Activated CD8-positive, alpha-beta T cell treated with anti-CD3 and anti-CD28 coated beads for 36 hours (primary cell): Measurements from ENCODE around the gene PRKCZ. TPM values are rescaled to one million over a fixed set of nuclear protein-coding genes. Genes with fewer than 3 reads are reported as not detected.

ENCODE experiments used
- ATAC-seq: fragments of 200-7000 bp; cut with Tn5 transposase; one replicate; pipeline ENCODE4 v1.10.0; 2021; ENCODE audit warnings: mild to moderate bottlenecking, moderate library complexity
- CTCF ChIA-PET: fragments of 350-600 bp; sonication (Branson Sonifier 250); formaldehyde crosslinking; loops from one replicate; lab custom pipeline; 2021; ENCODE audit warnings: antibody characterized with exemption; lab: Charles Lee
- POLR2A ChIA-PET: fragments of 350-600 bp; sonication (Branson Sonifier 250); formaldehyde crosslinking; loops from one replicate; lab custom pipeline; 2021; ENCODE audit warnings: antibody characterized with exemption; lab: Charles Lee
- DNase-seq: peaks from one replicate; pipeline ENCODE4 v3.0.0-alpha.2; 2020
- H3K27ac Mint-ChIP-seq: one replicate; pipeline ENCODE4 v1.8.0; 2021; ENCODE audit warnings: mild to moderate bottlenecking, mixed read lengths
- H3K27me3 Mint-ChIP-seq: one replicate; pipeline ENCODE4 v1.8.0; 2021; ENCODE audit warnings: mixed read lengths
- H3K36me3 Mint-ChIP-seq: one replicate; pipeline ENCODE4 v1.8.0; 2021; ENCODE audit warnings: low read depth, mixed read lengths
- H3K4me1 Mint-ChIP-seq: one replicate; pipeline ENCODE4 v1.8.0; 2021; ENCODE audit warnings: low read depth, mixed read lengths
- H3K4me3 Mint-ChIP-seq: one replicate; pipeline ENCODE4 v1.8.0; 2021; ENCODE audit warnings: mild to moderate bottlenecking, moderate library complexity, mixed read lengths
- H3K9me3 Mint-ChIP-seq: one replicate; pipeline ENCODE4 v1.8.0; 2021; ENCODE audit warnings: mixed read lengths
- intact Hi-C: fragments of 100-400 bp; cut with micrococcal nuclease; formaldehyde crosslinking; loops from one replicate; pipeline ENCODE4 v1.10.0; 2022
- total RNA-seq, 2 experiments: library from RNA; stranded (reverse); gene quantifications; one replicate each; pipeline ENCODE4 v1.2.3, GENCODE V29; 2021
- TF ChIP-seq, protein P1 (sequence below): fragments of 200-600 bp; IDR thresholded peaks from one replicate; pipeline ENCODE4 v1.8.0; 2022; ENCODE audit warnings: antibody characterized with exemption, mild to moderate bottlenecking

The PRKCZ gene
- total RNA-seq, 2 experiments from 2014 or later: 15.4 to 15.7 TPM

DNA sequence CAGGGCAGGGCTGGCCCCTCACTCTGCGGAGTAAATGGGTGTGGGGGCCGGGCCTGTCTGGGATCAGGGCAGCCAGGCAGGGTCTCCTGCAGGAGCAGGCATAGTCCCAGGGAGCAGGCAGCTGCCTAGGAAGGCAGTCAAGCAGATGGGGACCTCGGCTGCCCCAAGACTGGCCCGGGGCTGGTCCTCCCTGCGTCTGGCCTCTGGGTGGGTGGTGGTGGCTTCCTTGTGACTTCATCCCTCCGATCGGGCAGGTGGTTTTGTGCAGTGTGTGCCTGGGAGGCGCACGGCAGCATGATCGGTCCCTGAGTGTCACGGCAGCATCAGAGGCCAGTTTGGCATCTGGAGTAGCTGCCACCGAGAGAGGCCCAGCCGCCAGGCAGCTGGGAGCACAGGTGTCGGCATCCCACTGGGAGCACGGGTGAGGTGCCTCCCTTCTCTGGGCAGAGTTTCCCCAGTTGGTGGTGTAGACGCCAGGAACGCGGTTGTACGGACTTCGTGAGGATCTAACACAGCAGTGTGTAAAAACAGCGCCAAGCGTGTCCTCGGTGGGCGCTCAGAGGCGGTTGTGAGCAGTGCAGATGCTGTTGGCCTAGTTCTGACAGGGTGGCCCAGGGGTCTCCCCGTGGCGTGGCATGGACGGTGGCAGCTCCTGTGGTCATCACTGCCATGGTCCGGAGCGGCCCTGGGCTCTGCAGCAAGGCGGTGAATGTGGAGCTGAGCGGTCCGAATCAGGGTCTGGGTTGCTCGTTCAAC lies 45.9 kb downstream of the PRKCZ start:
- Mint-ChIP-seq H3K9me3 (peaks cover 5% of the 10 kb centered on the region), H3K27me3 (no peaks in the 10 kb centered on the region), H3K27ac (no peak overlapping the region), H3K4me3 (no peak overlapping the region), H3K36me3 (peaks cover 8% of the 10 kb centered on the region), H3K4me1 (peaks cover 2% of the 10 kb centered on the region)
- ChIA-PET CTCF (no interaction called here), POLR2A (interaction anchor here (0.6 kb wide), 1 partner anchor 107 kb away, joined by 3 read pairs; no protein-coding TSS in a partner anchor)
- ATAC-seq: no peak
- intact Hi-C loops: no loop called here
- no peak for DNase-seq
- TF ChIP-seq, protein P1, sequence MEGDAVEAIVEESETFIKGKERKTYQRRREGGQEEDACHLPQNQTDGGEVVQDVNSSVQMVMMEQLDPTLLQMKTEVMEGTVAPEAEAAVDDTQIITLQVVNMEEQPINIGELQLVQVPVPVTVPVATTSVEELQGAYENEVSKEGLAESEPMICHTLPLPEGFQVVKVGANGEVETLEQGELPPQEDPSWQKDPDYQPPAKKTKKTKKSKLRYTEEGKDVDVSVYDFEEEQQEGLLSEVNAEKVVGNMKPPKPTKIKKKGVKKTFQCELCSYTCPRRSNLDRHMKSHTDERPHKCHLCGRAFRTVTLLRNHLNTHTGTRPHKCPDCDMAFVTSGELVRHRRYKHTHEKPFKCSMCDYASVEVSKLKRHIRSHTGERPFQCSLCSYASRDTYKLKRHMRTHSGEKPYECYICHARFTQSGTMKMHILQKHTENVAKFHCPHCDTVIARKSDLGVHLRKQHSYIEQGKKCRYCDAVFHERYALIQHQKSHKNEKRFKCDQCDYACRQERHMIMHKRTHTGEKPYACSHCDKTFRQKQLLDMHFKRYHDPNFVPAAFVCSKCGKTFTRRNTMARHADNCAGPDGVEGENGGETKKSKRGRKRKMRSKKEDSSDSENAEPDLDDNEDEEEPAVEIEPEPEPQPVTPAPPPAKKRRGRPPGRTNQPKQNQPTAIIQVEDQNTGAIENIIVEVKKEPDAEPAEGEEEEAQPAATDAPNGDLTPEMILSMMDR: no peak

DNA sequence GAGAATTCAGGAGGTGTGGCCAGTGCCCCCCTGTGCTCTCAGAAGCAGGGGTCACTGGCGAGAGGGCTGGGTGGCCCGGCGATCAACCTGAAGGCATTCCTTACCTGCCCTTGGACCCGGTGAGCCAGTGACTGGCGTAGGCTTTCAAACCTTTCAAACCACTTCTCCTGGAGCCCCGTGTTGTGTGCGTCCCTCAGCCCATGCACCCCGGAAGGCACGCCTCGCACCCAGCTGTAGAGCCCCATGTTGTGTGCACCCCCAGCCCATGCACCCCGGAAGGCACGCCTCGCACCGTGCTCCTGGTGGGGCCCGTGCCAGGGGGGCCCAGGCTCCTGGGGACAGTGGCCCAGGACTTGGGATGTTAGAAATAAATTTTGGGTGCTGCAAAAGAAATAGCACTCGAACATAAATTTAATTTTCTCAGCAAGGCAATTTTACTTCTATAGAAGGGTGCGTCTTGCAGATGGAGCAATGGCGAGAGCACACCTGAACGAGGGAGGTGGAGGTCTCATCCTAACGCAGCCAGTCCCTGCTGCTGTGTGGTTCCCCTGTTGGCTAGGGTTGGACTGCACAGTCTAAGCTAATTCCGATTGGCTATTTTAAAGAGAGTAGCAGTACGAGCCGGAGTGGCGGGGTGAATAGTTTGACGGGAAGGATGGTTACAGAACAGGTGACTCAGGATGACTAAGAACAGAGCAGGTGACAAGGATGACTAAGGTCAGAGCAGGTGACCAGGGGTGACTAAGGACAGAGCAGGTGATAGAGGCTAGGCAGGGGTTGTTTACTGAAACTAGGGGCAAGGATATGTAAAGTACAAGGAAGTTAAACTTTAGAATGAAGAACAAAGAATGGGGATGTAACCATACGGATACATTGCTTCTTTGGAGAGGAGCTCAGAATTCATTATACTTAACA lies 47.4 kb downstream of the PRKCZ start:
- Mint-ChIP-seq H3K36me3 (peaks cover 8% of the 10 kb centered on the region), H3K4me3 (no peak overlapping the region), H3K27ac (no peak overlapping the region), H3K9me3 (peaks cover 5% of the 10 kb centered on the region), H3K27me3 (no peaks in the 10 kb centered on the region), H3K4me1 (no peaks in the 10 kb centered on the region)
- intact Hi-C loops: no loop called here
- ATAC-seq (no peak), DNase-seq (no peak)
- POLR2A ChIA-PET: no interaction called here
- TF ChIP-seq, protein P1: no peak
- CTCF ChIA-PET: no interaction called here

DNA sequence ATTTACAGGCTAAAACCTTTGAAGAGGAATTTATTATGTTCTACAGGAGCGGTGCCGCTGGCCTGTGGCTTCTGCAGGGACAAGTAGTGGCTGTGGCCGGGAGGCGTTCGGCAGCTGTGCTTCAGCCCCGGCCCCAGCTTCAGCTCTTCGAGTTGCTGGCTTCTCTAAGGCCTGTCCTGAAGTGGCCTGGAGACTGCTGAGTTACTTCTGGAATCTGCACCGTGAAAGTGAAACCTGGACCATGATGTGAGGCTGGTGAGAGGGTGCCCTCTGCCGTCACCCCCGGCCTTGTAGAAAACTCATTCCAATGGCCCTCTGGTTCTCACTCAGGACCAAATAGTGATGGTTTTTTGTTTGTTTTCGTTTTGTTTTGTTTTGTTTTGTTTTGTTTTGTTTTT lies 48.1 kb downstream of the PRKCZ start:
- intact Hi-C loops: no loop called here
- Mint-ChIP-seq H3K27me3 (no peaks in the 10 kb centered on the region), H3K27ac (no peak overlapping the region), H3K9me3 (peaks cover 5% of the 10 kb centered on the region), H3K4me3 (no peak overlapping the region), H3K36me3 (peaks cover 8% of the 10 kb centered on the region), H3K4me1 (no peaks in the 10 kb centered on the region)
- ChIA-PET CTCF (no interaction called here), POLR2A (no interaction called here)
- TF ChIP-seq, protein P1: no peak
- DNase-seq (no peak), ATAC-seq (no peak)

DNA sequence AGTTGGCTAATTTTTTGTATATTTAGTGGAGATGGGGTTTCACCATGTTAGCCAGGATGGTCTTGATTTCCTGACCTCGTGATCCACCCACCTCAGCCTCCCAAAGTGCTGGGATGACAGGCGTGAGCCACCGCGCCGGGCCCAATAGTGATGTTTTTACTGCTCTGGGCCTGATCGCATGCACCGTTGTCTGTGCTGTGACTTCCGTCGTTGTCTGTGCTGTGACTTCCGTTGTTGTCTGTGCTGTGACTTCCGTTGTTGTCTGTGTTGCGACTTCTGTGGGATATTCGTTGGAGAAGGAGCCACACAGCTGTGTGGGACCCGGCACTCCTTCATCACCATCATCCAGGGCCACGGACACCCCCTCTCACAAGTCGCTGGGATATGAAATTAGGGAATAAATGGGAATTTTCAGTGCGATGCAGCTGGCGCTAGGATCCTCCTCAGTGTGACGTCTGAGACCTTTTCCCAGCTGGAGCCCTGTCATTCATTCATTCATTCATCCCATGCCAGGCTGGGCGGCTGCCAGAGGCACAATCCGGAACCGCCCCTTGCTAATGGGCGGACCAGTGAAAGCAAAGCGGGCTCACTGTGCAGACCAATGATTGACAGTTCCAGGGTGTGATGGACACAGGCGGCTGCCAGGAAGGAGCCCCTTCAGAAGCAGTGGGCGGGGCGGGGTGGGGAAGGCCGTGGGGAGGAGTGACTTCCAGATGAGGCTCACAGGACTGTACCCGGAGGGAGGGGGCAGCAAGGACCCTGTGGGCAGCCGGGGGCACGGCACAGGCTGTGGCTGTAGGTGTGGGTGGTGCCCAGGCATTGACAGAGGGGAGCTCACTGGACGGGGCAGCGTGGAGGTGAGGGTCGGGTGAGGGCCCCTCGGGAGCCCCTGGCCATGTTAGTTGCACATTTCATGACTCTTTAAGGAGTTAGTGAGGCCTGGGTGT lies 48.9 kb downstream of the PRKCZ start:
- no peak for ATAC-seq
- H3K27me3 Mint-ChIP-seq: no peaks in the 10 kb centered on the region

More for the DNA sequence above, 48.9 kb downstream of the PRKCZ start:
- intact Hi-C loops: no loop called here
- peaks cover 5% of the 10 kb centered on the region for H3K9me3 Mint-ChIP-seq
- H3K27ac Mint-ChIP-seq: no peak overlapping the region
- TF ChIP-seq, protein P1: no peak
- H3K4me3 Mint-ChIP-seq: no peak overlapping the region
- no peak for DNase-seq
- peaks cover 8% of the 10 kb centered on the region for H3K36me3 Mint-ChIP-seq
- no peaks in the 10 kb centered on the region for H3K4me1 Mint-ChIP-seq
- ChIA-PET CTCF (no interaction called here), POLR2A (interaction anchor here (0.9 kb wide), 1 partner anchor 10 kb away, joined by 3 read pairs; no protein-coding TSS in a partner anchor)
